ENCODE results near the gene INPP4B. TPM values are rescaled to one million over a fixed set of nuclear protein-coding genes. Genes with fewer than 3 reads are reported as not detected.

INPP4B gene
- total and polyA plus RNA-seq, 2 donors: 2.3 to 7.8 TPM

DNA sequence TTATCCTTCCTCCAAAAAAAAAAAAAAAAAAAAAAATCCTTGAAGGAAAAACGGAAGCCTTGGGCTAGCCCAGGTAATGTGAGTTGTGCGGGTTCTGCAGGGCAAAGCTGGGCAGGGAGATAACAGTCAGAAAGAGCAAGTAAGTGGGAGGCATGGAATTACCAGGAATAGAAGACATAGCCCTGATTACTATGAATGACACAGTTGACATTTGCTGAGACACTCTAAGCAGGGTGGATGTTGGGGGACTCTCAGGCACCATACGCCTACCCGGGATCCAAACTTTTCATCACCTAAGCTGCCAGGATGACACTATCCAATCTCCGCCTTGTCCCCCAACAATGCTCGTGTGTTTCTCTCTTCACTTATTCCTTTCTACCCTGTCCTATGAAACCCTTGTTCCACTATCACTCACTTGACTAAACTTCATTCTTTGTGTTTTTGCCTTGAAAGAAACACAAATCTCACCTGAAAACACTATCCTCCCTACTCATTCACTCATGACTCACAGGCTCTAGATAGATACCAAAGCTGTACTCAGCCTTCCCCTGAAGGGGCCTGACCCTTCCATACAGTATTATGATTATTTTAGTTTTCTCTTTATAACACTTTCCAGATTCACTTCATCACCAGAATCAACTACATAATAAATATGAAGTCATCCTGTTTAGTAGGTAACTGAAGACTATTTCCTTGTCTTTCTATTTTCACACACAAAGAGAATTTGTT, 158.4 kb downstream of the INPP4B start:
- no peaks in the 10 kb centered on the region for H3K4me1 ChIP-seq (ENCODE audit: control insufficient read depth in 2 of 2, insufficient read depth in 2 of 2, low read length in 2 of 2)
- H3K27me3 ChIP-seq (ENCODE audit: control insufficient read depth in 2 of 2, insufficient read depth in 1 of 2, low read length in 1 of 2): no peaks in the 10 kb centered on the region
- WGBS: 99% methylated on average over 6 of the region's 6 CpGs
- no peak overlapping the region for H3K4me3 ChIP-seq (ENCODE audit: low read length in 2 of 2)
- DNase-seq (ENCODE audit: low read depth in 6 of 9, low spot score in 9 of 9): no peak
- H3K27ac ChIP-seq (ENCODE audit: low read depth in 1 of 2, low read length in 1 of 2): no peak overlapping the region
- no peaks in the 10 kb centered on the region for H3K36me3 ChIP-seq (ENCODE audit: control insufficient read depth in 2 of 2, insufficient read depth in 2 of 2, low read length in 1 of 2)
- no peaks in the 10 kb centered on the region for H3K9me3 ChIP-seq (ENCODE audit: control insufficient read depth in 2 of 2, insufficient read depth in 1 of 2, low read length in 1 of 2)

DNA sequence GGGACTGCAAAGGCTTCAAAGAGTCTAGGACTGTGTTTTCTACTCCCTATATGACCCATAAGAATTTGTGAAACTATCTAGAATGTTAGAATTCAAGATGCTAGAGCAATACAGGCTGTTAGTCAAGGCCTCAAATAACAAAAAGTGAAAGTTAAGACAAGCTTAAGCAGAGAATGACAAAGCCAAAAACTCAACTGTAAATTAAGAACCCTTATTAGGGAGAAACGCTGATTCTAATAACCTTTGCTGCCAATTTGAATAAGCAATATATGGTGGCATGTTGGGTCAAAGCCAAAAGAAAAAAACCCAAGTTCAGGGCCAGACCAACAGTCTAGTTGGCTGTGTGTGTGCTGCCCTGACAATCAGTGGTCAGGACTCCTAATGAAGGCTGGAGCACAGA, 160.0 kb downstream of the INPP4B start:
- no peak for DNase-seq (ENCODE audit: low read depth in 6 of 9, low spot score in 9 of 9)
- H3K4me3 ChIP-seq (ENCODE audit: low read length in 2 of 2): no peak overlapping the region
- no peaks in the 10 kb centered on the region for H3K36me3 ChIP-seq (ENCODE audit: control insufficient read depth in 2 of 2, insufficient read depth in 2 of 2, low read length in 1 of 2)
- H3K9me3 ChIP-seq (ENCODE audit: control insufficient read depth in 2 of 2, insufficient read depth in 1 of 2, low read length in 1 of 2): no peaks in the 10 kb centered on the region
- H3K4me1 ChIP-seq (ENCODE audit: control insufficient read depth in 2 of 2, insufficient read depth in 2 of 2, low read length in 2 of 2): no peaks in the 10 kb centered on the region
- H3K27ac ChIP-seq (ENCODE audit: low read depth in 1 of 2, low read length in 1 of 2): no peak overlapping the region
- H3K27me3 ChIP-seq (ENCODE audit: control insufficient read depth in 2 of 2, insufficient read depth in 1 of 2, low read length in 1 of 2): no peaks in the 10 kb centered on the region
- WGBS: 31% methylated on average over 1 of the region's 1 CpG

DNA sequence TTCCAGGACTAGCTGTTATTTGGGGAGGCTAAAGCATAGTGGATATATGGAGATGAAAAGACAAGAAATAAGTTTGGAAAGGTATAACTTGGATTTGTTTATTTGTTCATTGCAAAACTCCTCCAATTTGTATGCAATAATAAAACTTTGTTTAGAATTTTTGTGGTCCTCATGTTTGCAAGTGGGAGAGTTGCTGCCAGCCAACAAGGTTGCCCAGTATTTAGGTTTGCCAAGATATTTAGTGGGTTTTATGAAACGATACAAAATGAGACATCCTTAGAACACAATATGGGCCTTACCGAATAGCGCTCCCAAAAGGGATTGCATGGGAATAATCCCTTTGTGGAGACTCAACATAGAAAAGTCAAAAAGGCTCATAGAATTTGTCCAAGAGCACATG, 162.1 kb downstream of the INPP4B start:
- H3K36me3 ChIP-seq (ENCODE audit: control insufficient read depth in 2 of 2, insufficient read depth in 2 of 2, low read length in 1 of 2): no peaks in the 10 kb centered on the region
- H3K4me1 ChIP-seq (ENCODE audit: control insufficient read depth in 2 of 2, insufficient read depth in 2 of 2, low read length in 2 of 2): no peaks in the 10 kb centered on the region
- WGBS: 99% methylated on average over 3 of the region's 3 CpGs
- H3K9me3 ChIP-seq (ENCODE audit: control insufficient read depth in 2 of 2, insufficient read depth in 1 of 2, low read length in 1 of 2): no peaks in the 10 kb centered on the region
- no peaks in the 10 kb centered on the region for H3K27me3 ChIP-seq (ENCODE audit: control insufficient read depth in 2 of 2, insufficient read depth in 1 of 2, low read length in 1 of 2)
- no peak for DNase-seq (ENCODE audit: low read depth in 6 of 9, low spot score in 9 of 9)
- H3K27ac ChIP-seq (ENCODE audit: low read depth in 1 of 2, low read length in 1 of 2): no peak overlapping the region
- H3K4me3 ChIP-seq (ENCODE audit: low read length in 2 of 2): no peak overlapping the region

DNA sequence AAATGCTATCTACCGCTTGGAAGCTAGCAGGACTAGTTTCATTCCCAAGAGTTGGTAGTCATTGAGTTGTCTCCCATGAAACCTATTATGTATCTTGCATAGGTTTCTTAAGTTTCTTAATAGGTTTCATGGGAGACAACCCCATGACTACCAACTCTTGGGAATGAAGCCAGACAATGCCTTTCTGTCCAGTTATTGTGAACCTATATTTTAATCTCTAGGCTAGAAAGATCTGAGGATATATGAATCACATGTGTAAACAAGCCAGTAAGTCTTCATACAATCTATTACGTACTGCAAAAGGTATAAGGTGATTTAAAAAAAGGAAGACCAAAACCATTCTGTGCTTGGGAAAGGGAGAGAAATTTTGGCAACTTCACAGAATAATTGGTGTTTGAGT, 162.6 kb downstream of the INPP4B start:
- DNase-seq (ENCODE audit: low read depth in 6 of 9, low spot score in 9 of 9): no peak
- Histone ChIP-seq H3K4me1 (ENCODE audit: control insufficient read depth in 2 of 2, insufficient read depth in 2 of 2, low read length in 2 of 2) (no peaks in the 10 kb centered on the region), H3K36me3 (ENCODE audit: control insufficient read depth in 2 of 2, insufficient read depth in 2 of 2, low read length in 1 of 2) (no peaks in the 10 kb centered on the region), H3K27me3 (ENCODE audit: control insufficient read depth in 2 of 2, insufficient read depth in 1 of 2, low read length in 1 of 2) (no peaks in the 10 kb centered on the region), H3K9me3 (ENCODE audit: control insufficient read depth in 2 of 2, insufficient read depth in 1 of 2, low read length in 1 of 2) (no peaks in the 10 kb centered on the region), H3K4me3 (ENCODE audit: low read length in 2 of 2) (no peak overlapping the region), H3K27ac (ENCODE audit: low read depth in 1 of 2, low read length in 1 of 2) (no peak overlapping the region)
- 97% methylated on average over 2 of the region's 2 CpGs for WGBS

DNA sequence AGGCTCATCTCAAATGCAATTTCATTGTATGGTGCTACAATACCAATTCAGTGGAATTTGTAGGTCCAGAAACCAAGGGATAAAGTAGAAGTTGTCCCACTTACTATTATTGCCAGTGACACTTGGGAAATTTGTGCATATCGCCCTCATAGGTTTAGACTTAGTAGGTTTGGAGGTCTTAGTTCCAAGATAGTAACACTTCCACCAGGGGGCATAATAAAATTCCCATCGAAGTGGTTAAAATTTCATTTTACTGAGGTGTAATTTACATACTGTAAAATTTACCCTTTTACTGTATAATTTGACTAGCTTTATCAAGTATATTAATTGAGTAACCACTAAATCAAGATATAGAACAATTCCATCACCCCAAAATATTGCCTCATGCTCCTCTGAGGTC, 174.6 kb downstream of the INPP4B start:
- Histone ChIP-seq H3K4me3 (ENCODE audit: low read length in 2 of 2) (no peak overlapping the region), H3K9me3 (ENCODE audit: control insufficient read depth in 2 of 2, insufficient read depth in 1 of 2, low read length in 1 of 2) (peaks cover 0 to 4% of the 10 kb centered on the region in 2 donors), H3K36me3 (ENCODE audit: control insufficient read depth in 2 of 2, insufficient read depth in 2 of 2, low read length in 1 of 2) (no peaks in the 10 kb centered on the region), H3K27me3 (ENCODE audit: control insufficient read depth in 2 of 2, insufficient read depth in 1 of 2, low read length in 1 of 2) (no peaks in the 10 kb centered on the region), H3K4me1 (ENCODE audit: control insufficient read depth in 2 of 2, insufficient read depth in 2 of 2, low read length in 2 of 2) (no peaks in the 10 kb centered on the region), H3K27ac (ENCODE audit: low read depth in 1 of 2, low read length in 1 of 2) (no peak overlapping the region)
- DNase-seq (ENCODE audit: low read depth in 6 of 9, low spot score in 9 of 9): peak in 1 of 9 donors; percentile 37
- WGBS: 96% methylated on average over 2 of the region's 2 CpGs

DNA sequence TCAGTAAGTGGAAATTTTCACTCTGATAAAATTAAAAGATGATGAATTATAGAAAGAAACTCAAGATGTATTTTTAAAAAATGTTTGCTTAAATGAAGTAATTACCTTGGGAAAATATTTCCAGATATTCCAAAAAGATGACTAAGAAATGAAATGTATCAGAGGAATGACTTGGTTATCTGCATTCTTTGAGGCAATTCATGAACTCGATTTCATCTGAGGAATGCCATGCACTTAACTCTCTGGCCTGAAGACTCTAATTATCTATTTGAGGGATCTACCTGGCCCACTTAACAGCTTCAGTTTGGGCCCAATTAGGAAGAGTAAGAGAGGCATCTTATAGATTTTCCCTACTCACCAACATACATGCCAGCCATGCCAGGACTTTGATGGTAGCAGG, 182.3 kb downstream of the INPP4B start:
- no peak overlapping the region for H3K4me3 ChIP-seq (ENCODE audit: low read length in 2 of 2)
- no peaks in the 10 kb centered on the region for H3K36me3 ChIP-seq (ENCODE audit: control insufficient read depth in 2 of 2, insufficient read depth in 2 of 2, low read length in 1 of 2)
- H3K9me3 ChIP-seq (ENCODE audit: control insufficient read depth in 2 of 2, insufficient read depth in 1 of 2, low read length in 1 of 2): peaks cover 0 to 15% of the 10 kb centered on the region in 2 donors
- 96% methylated on average over 1 of the region's 1 CpG for WGBS
- no peaks in the 10 kb centered on the region for H3K27me3 ChIP-seq (ENCODE audit: control insufficient read depth in 2 of 2, insufficient read depth in 1 of 2, low read length in 1 of 2)
- no peak overlapping the region for H3K27ac ChIP-seq (ENCODE audit: low read depth in 1 of 2, low read length in 1 of 2)
- H3K4me1 ChIP-seq (ENCODE audit: control insufficient read depth in 2 of 2, insufficient read depth in 2 of 2, low read length in 2 of 2): no peaks in the 10 kb centered on the region
- no peak for DNase-seq (ENCODE audit: low read depth in 6 of 9, low spot score in 9 of 9)

DNA sequence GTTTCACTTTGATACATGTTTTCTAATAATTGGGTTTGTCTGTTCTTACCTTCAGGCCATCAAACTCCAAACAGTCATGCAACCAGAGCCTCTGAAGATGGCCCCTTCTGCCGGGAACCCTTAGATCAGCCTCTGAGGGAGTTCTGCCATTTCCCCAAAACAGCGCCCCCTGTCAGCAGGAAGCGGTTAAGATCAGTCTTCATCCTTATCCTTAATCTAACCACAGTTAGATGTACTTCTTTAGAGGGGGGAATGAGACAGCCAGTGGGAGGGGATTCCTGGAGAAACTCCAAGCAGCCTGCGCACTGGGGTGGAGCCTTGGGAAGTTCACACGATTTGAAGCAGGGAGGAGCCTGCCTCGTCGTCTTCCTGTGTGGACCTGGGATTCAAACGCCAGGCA, 185.4 kb downstream of the INPP4B start:
- Histone ChIP-seq H3K36me3 (ENCODE audit: control insufficient read depth in 2 of 2, insufficient read depth in 2 of 2, low read length in 1 of 2) (no peaks in the 10 kb centered on the region), H3K27me3 (ENCODE audit: control insufficient read depth in 2 of 2, insufficient read depth in 1 of 2, low read length in 1 of 2) (no peaks in the 10 kb centered on the region), H3K9me3 (ENCODE audit: control insufficient read depth in 2 of 2, insufficient read depth in 1 of 2, low read length in 1 of 2) (peaks cover 4 to 24% of the 10 kb centered on the region in 2 donors), H3K27ac (ENCODE audit: low read depth in 1 of 2, low read length in 1 of 2) (no peak overlapping the region), H3K4me3 (ENCODE audit: low read length in 2 of 2) (no peak overlapping the region), H3K4me1 (ENCODE audit: control insufficient read depth in 2 of 2, insufficient read depth in 2 of 2, low read length in 2 of 2) (no peaks in the 10 kb centered on the region)
- no peak for DNase-seq (ENCODE audit: low read depth in 6 of 9, low spot score in 9 of 9)
- 97% methylated on average over 8 of the region's 8 CpGs for WGBS

DNA sequence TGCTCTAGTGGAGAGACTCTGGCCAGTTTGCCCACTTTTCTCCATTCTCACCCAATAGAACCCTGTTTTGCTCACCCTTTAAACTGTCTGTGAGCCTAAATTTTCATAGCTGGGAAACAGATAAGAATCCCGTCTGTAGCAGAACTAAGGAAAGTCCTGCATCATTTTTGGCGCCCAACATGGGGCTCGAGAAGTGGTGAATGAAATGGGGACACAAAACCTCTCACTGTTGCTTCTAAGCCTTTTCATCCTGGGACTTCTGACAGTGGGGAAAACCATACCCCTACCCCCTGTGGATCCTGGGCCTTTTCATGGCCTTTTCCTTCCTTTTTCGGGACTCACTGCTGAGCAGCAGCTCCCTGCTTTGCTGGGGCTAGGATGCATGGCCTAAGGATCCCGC, 189.9 kb downstream of the INPP4B start:
- Histone ChIP-seq H3K36me3 (ENCODE audit: control insufficient read depth in 2 of 2, insufficient read depth in 2 of 2, low read length in 1 of 2) (no peaks in the 10 kb centered on the region), H3K9me3 (ENCODE audit: control insufficient read depth in 2 of 2, insufficient read depth in 1 of 2, low read length in 1 of 2) (peaks cover 4 to 24% of the 10 kb centered on the region in 2 donors), H3K4me3 (ENCODE audit: low read length in 2 of 2) (no peak overlapping the region), H3K4me1 (ENCODE audit: control insufficient read depth in 2 of 2, insufficient read depth in 2 of 2, low read length in 2 of 2) (no peaks in the 10 kb centered on the region), H3K27ac (ENCODE audit: low read depth in 1 of 2, low read length in 1 of 2) (no peak overlapping the region), H3K27me3 (ENCODE audit: control insufficient read depth in 2 of 2, insufficient read depth in 1 of 2, low read length in 1 of 2) (no peaks in the 10 kb centered on the region)
- WGBS: 98% methylated on average over 5 of the region's 5 CpGs
- DNase-seq (ENCODE audit: low read depth in 6 of 9, low spot score in 9 of 9): peak in 7 of 9 donors; percentile 11 to 68 (median 22)

DNA sequence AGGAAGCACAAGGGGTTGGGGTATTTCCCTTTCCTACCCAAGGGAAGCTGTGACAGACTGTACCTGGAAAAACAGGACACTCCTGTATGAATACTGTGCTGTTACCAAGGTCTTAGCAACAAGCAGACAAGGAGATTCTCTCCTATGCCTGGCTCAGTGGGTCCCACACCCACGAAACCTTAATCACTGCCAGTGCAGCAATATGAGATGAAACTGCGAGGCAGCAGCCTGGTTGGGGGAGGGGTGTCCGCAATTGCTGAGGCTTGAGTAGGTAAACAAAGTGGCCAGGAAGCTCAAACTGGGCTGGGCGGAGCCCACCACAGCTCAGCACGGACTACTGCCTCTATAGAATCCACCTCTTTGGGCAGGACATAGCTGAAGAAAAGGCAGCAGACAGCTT, 197.7 kb downstream of the INPP4B start:
- no peak overlapping the region for H3K27ac ChIP-seq (ENCODE audit: low read depth in 1 of 2, low read length in 1 of 2)
- peaks cover 0 to 9% of the 10 kb centered on the region in 2 donors for H3K9me3 ChIP-seq (ENCODE audit: control insufficient read depth in 2 of 2, insufficient read depth in 1 of 2, low read length in 1 of 2)
- DNase-seq (ENCODE audit: low read depth in 6 of 9, low spot score in 9 of 9): no peak
- no peak overlapping the region for H3K4me3 ChIP-seq (ENCODE audit: low read length in 2 of 2)
- WGBS: 98% methylated on average over 5 of the region's 5 CpGs
- H3K36me3 ChIP-seq (ENCODE audit: control insufficient read depth in 2 of 2, insufficient read depth in 2 of 2, low read length in 1 of 2): no peaks in the 10 kb centered on the region
- no peaks in the 10 kb centered on the region for H3K27me3 ChIP-seq (ENCODE audit: control insufficient read depth in 2 of 2, insufficient read depth in 1 of 2, low read length in 1 of 2)
- H3K4me1 ChIP-seq (ENCODE audit: control insufficient read depth in 2 of 2, insufficient read depth in 2 of 2, low read length in 2 of 2): peaks cover 4 to 13% of the 10 kb centered on the region in 2 donors
